HG02571 (cell line): ENCODE data around the gene SNTG2.
"Not testable (repeated sequence)": the region's sequence is repeated elsewhere in the genome, so short reads cannot be mapped to it uniquely, and the experiment has no call there.

Experiments
- ATAC-seq: cut with Tn5 transposase; IDR thresholded peaks from one replicate; pipeline ENCODE4 v1.9.1; 2021; ENCODE audit warnings: mild to moderate bottlenecking, moderate library complexity; ENCODE audit not compliant: unreplicated experiment

SNTG2 gene

DNA sequence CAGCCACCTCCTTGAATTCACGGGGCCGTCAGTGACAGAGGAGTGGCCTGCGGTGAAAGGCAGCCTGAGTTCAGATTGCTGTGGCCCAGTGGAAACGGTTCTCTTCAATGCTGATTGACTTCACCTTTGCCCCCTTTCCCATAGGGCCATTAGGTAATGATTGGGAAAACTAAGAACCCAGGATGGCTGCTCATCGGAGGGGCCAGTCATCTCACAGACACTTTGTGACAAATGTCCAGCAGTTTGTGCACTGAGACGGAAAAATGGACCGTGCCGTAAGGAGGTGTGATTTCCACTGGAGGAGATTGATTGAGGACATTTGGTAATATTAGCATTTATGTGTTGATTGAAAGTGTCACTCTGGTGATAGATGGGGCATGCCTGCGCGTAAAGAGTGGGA is 402.9 kb downstream of the SNTG2 start:
- ATAC-seq, result no peak

DNA sequence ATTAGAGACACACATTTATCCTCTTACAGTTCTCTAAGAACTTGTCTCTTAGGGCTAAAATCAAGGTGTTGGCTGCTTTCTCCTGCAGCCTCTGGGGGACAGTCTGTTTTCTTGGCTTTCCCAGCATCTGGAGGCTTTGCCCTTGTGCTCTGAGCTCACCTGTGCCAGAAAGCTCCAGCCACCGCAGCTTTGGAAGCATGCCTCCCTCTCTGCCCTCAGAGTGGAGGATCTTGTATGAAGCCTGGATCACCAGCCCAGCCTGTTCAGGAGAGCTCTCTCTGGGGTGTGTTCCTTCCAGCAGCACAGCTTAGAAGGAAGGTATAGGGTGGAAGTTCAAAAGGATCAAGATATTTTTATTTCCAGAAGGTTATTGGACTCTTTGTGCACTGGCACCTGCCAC is 409.5 kb downstream of the SNTG2 start:
- ATAC-seq, result no peak

- ATAC-seq, result no peak
These were observed 410.1 kb downstream of the SNTG2 start for GRCh38 chr2:1360557-1361250.

DNA sequence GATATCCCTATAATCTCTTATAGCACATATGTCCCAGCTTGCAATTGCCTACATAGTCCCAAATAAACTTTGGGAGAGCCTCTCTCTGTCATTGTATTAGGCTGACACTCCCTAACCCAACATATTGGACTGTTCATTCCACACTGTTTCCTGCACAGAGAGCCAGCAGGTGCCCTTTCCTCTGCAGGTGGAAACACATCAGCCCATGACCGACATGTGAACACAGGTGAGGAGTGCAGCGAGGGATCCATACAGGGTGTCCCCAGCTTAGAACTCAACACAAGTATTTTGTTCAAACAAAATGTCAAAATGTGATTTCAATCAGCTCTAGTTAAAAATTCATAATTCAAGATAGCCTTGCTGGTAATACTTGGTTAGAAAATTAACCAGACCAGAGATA is 412.7 kb downstream of the SNTG2 start:
- no peak for ATAC-seq

- ATAC-seq, result no peak
These were observed 416.0 kb downstream of the SNTG2 start for GRCh38 chr2:1366546-1367134.

DNA sequence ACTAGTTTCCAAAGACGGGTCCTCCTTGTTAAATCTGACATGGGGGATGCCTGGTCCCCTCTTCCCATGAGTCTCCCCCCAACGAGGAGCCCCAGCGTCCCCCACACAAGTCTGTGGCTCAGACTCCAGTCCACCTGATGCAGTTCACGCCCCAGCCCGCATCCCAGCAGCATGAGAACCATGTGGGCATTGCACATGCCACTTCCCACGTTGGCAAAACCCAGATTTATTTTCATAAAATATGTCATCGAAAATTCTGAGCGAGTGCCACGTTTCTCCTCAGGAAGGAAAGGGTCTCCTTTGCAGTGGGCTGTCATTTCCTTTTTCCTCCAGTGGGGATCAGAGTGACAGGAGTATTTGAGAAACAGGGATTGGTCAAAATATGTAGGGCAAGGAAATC is 417.0 kb downstream of the SNTG2 start:
- ATAC-seq, result no peak

GRCh38 chr2:1369905-1370304 is 419.3 kb downstream of the SNTG2 start:
- no peak for ATAC-seq

DNA sequence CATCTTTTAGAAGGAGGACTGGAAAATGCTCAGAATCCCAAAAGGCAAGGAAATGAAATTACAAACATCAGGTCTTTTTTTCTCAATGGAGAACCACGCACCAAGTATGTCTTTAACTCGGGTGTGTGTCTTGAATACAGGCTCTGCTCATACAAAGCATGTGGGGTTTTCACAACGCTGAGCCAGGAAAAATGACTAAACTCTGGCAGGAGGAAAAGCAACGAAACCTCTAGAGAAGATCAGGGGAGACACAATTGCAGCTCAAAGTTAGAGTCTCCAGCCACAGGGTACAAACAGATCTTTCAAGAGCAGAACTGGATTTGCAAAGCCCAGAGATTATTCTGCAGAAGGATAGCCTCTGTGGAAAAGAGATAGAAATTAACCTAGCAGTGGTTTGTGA is 419.8 kb downstream of the SNTG2 start:
- ATAC-seq, result no peak

- no peak for ATAC-seq
These were observed 420.4 kb downstream of the SNTG2 start for GRCh38 chr2:1371082-1371481.

DNA sequence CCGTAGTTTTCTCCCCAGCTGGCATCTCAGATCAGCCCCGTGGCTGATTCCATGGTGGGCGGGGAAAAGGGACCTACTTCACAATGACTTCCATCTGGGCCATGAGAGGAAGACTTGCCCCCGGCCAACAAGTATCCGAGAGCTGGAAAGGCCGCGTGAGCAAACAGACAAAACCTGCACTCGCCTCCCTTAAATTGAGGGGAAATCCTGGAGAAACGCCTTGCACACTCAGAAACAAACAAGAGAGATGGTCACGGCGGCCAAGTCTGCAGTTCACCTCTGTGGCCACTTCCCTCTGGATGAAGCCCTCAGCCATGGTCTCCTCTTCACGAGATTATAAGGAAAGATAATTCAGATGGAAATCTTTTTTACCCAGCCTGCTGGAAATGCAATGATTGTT is 423.2 kb downstream of the SNTG2 start:
- ATAC-seq, result no peak

- no peak for ATAC-seq
These were observed 423.6 kb downstream of the SNTG2 start for GRCh38 chr2:1374287-1374686.

GRCh38 chr2:1375794-1376193 is 425.1 kb downstream of the SNTG2 start:
- no peak for ATAC-seq

DNA sequence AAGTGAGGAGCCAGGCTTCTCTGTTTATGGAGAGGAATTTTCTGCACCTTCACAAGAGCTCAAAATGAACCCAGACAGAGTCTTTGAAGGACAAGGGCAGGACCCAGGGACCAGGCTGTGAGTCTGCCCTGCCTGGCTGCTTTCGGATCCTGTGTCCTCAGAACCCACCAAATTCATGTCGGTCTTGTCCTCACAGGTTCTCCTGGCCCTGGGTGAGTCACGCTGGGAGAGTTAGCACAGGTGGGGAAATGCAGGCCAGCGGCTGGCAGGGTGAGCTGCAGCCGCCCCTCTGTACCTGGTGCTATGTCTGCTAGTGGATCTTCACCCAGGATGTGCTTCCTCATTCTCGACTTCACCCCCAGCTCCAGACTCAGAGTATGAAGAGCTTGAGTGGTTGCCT is 426.8 kb downstream of the SNTG2 start:
- no peak for ATAC-seq

- no peak for ATAC-seq
These were observed 428.0 kb downstream of the SNTG2 start for GRCh38 chr2:1378456-1379150.

- no peak for ATAC-seq
These were observed 431.0 kb downstream of the SNTG2 start for GRCh38 chr2:1381644-1382043.

DNA sequence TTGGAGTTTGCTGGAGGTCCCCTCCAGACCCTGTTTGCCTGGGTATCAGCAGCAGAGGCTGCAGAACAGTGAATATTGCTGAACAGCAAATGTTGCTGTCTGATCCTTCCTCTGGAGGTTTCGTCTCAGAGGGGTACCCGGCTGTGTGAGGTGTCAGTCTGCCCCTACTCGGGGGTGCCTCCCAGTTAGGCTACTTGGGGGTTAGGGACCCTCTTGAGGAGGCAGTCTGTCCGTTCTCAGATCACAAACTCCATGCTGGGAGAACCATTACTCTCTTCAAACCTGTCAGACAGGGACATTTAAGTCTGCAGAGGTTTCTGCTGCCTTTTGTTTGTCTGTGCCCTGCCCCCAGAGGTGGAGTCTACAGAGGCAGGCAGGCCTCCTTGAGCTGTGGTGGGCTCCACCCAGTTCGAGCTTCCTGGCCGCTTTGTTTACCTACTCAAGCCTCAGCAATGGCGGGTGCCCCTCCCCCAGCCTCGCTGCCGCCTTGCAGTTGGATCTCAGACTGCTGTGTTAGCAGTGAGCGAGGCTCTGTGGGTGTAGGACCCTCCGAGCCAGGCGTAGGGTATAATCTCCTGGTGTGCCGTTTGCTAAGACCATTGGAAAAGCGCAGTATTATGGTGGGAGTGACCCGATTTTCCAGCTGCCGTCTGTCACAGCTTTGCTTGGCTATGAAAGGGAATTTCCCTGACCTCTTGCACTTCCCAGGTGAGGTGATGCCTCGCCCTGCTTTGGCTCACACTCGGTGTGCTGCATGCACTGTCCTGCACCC is 437.5 kb downstream of the SNTG2 start:
- ATAC-seq, result not testable (repeated sequence)

DNA sequence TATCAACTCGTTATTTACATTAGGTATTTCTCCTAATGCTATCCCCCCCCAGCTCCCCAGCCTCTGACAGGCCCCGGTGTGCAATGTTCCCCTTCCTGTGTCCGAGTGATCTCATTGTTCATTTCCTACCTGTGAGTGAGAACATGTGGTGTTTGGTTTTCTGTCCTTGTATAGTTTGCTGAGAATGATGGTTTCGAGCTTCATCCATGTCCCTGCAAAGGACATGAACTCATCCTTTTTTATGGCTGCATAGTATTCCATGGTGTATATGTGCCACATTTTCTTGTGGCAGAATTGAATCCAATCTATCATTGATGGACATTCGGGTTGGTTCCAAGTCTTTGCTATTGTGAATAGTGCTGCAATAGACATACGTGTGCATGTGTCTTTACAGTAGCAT is 439.5 kb downstream of the SNTG2 start:
- not testable (repeated sequence) for ATAC-seq

GRCh38 chr2:1393321-1393720 is 442.7 kb downstream of the SNTG2 start:
- ATAC-seq, result no peak

- ATAC-seq, result no peak
These were observed 444.2 kb downstream of the SNTG2 start for GRCh38 chr2:1394709-1395408.

DNA sequence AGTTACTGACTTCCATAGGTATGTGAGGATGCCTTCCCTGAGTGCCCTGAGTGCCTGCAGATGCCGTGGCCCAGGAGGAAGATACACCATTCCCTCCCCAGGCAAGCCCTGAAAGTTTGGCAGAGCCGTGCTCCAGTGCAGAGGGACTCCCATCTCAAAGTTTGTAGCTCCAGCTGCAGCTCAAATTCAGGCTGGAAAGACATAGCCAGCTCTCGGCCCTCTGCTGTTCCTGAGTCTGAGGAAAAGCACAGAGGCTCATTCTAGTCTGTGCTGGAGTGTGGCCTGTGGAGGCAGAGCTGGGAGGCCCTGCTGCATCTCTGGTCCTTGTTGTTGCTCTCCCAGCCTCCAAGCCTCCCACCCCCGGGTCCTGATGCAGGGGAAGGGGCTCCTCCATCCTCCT is 446.7 kb downstream of the SNTG2 start:
- ATAC-seq, result no peak

DNA sequence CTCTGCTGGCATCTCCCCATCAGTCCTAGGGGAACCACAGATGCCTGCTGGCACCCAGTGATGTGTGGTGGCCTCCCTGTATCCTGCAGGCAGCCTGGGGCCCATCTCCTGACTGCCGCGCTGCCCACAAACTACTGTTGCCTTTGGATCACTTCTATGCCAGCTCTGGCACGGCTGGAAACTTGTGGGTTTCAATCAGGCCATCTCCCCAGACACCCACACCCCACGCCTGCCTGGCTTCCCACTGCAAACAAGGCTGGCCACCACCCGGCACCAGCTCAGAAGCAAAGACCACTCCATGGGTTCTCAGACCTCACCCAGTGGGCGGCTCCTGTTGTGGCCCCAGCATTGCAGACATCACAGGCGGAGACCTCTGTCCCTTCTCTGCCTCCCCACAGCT is 447.5 kb downstream of the SNTG2 start:
- no peak for ATAC-seq
